GM21737 (cell line): ENCODE results near the gene CRIP1.

Source experiments
- ATAC-seq: cut with Tn5 transposase; IDR thresholded peaks from one replicate; pipeline ENCODE4 v1.9.1; 2021; ENCODE audit warnings: mild to moderate bottlenecking, moderate library complexity; ENCODE audit not compliant: unreplicated experiment

Gene CRIP1

DNA sequence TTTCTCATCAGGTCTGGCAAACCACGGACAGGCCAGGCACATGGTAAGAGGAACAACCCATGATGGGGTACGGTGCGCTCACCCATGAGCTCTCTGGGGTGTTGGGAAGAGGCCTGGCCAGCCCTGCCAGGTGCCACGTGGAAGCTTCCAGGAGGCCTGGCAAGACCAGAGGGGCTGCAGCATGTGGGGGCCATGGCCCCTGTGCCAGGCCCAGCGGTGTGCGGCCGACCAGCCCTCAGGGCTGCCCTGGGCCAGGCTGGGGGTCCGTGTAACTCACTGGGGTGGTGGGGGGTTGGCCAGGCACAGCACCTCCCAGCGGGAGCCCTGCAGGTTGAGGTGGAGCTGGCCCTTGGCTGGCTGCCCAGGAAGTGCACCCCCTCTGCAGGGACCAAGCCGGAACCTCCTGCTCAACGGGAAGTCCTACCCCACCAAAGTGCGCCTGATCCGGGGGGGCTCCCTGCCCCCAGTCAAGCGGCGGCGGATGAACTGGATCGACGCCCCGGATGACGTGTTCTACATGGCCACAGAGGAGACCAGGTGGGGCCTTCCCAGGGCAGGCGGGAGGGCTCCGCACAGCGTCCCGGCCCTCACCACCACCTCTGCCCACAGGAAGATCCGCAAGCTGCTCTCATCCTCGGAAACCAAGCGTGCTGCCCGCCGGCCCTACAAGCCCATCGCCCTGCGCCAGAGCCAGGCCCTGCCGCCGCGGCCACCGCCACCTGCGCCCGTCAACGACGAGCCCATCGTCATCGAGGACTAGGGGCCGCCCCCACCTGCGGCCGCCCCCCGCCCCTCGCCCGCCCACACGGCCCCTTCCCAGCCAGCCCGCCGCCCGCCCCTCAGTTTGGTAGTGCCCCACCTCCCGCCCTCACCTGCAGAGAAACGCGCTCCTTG lies 17.0 kb upstream of the CRIP1 start:
- no peak for ATAC-seq

DNA sequence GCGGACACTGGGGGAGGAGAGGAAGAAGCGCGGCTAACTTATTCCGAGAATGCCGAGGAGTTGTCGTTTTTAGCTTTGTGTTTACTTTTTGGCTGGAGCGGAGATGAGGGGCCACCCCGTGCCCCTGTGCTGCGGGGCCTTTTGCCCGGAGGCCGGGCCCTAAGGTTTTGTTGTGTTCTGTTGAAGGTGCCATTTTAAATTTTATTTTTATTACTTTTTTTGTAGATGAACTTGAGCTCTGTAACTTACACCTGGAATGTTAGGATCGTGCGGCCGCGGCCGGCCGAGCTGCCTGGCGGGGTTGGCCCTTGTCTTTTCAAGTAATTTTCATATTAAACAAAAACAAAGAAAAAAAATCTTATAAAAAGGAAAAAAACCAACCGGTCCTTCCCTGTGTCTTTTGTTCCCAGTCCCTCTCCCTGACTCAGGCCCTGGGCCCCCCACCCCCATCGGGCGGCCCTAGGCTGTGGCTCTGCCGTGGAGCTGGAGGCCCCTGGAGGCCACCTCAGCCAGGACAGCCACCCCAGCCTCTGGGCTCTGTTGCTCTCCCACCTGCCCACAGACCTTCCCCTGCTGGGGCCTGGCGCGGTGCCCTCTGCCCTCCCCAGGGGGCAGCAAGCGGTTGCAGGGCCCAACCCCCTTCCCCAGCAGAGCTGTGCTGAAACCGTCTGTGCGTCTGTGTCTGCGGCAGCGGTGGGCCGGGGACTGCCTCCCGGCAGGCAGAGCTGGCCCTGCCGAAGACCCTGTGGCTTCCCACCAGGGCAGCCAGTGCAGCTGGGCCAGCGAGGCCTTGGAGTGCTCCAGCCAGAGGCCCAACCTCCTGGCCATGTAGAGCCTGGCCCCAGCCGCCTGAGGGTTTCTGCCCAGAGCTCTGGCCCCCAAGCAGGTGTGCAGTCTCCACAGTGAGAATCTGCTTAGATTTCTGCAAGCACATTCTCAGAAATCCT lies 16.1 kb upstream of the CRIP1 start:
- ATAC-seq: no peak

DNA sequence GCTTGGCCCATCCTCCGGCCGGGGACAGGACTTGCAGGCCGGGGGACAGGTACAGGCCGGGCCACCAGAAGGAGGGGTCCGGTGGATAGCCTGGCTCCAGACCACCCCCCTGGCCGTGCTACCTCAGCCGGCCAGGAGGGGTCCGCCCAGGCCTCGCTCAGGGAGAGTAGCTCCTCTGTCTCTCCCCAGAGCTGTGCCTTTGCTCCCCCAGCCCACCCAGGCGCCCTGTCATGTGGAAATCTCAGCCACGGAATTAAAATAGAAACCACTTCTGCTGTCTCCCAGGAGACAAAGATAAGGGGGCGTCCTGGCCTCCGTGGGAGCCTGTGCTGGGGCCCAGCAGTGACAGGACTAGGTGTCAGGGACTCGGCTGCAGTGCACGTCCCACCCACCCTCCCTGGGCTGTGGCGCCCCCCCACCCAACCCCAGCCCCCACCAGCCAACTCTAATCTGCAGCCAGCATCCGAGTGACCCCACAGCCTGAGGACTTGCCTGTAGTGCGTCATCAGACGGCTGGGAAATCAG lies 15.3 kb upstream of the CRIP1 start:
- ATAC-seq: no peak

DNA sequence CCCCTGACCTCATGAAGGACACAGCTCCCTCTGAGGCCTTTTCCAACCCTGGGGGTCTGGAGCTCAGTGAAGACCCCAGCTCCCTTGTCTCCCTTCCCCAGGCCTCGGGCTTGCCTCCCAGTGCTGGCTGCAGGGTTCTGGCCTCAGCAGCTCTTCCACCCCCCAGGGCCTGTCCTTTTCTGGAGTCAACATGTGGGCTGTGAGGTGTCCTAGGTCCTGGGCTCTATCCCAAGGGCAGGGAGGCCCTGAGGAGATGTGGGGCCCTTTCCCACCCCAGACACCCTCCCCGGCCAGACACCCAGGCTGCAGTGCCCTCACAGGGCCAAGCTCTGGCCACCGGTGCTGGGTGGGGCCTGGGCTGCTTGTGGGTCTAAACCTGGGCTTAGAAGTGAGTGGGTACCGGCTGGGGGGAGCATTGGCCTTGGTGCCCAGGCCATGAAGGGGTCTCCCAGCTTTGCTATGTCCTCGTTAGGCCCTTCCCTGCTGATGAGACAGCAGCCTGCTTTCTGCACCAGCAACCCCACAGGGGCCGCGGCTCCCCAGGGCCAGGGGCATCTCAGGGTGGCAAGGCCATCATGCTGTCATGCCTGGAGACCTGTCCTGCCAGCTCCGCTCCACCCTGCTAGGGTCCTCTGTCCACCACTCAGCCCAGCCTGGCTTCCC lies 14.7 kb upstream of the CRIP1 start:
- no peak for ATAC-seq

DNA sequence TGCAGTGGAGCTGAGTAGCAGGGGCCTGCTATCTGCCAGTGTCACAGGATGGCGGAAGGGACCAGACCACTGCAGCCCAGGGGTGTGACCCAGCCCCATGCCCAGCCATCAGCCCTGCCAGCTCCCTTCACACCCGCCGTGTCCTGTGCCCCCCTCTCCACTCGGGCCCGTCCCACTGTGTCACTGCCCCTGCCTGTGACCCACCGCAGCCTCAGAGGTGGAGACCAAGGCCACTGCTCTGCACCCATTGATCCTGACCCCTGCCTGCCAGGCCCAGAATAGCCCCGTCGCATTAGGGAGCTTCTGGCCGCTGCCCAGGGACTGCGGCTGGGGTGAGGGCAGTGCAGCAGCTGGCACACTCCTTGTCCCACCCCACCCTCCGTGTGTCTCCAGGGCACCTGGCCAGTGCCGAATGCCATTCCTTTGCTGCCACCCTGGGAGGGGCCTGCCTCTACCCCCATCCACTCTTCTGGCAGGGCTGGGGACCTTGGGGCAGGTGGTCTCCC lies 14.1 kb upstream of the CRIP1 start:
- ATAC-seq: no peak

GRCh38 chr14:105473033-105473676 lies 13.5 kb upstream of the CRIP1 start:
- ATAC-seq: no peak

DNA sequence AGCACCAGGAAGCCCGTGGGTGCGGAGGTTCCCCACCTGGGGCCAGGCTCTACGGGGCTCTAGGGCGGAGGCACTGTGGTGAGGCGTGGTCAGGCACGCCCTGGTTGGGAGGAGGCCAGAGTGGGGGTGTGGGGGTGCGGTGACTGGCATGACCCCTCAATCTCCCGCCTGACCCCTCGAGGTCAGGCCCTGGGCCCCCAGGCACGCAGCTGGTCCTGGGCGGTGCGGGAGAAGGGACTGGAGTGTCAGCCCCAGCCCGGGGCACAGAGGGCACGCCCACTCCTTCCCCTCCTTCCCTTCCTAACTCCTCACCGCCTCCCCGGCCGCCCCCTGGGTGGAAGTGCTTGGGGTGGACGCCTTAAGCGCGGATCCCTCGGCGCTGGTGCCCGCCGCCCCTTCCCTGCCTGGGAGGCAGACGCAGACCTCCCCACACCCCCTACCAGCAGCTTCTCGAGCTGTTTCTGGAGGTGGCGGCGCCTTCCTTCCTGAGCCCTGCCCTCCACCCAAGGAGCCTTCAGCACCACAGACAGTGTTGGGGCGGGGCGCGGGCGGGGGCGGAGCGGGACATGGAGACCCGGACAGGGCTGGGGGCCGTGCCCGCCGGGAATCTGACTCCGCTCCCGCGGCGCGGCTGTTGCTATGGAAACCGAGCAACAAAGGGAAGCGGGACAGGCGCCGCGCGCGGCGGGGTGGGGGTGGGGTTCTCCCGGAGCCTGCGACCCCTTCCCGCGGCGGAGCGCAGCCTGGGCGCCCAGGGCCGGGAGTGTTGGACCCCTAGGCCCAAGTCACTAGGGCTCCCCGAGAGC lies 12.8 kb upstream of the CRIP1 start:
- no peak for ATAC-seq

- ATAC-seq: no peak
Observed at GRCh38 chr14:105474483-105475268, 12.0 kb upstream of the CRIP1 start, which contains the start of gene CRIP2. TSS of gene CRIP2 (plus strand) at chr14:105474821. CDS start at chr14:105474863, 42 bp downstream.

GRCh38 chr14:105475269-105476096 lies 11.2 kb upstream of the CRIP1 start:
- ATAC-seq: no peak

- no peak for ATAC-seq
Observed at GRCh38 chr14:105476097-105476830, 10.4 kb upstream of the CRIP1 start.

DNA sequence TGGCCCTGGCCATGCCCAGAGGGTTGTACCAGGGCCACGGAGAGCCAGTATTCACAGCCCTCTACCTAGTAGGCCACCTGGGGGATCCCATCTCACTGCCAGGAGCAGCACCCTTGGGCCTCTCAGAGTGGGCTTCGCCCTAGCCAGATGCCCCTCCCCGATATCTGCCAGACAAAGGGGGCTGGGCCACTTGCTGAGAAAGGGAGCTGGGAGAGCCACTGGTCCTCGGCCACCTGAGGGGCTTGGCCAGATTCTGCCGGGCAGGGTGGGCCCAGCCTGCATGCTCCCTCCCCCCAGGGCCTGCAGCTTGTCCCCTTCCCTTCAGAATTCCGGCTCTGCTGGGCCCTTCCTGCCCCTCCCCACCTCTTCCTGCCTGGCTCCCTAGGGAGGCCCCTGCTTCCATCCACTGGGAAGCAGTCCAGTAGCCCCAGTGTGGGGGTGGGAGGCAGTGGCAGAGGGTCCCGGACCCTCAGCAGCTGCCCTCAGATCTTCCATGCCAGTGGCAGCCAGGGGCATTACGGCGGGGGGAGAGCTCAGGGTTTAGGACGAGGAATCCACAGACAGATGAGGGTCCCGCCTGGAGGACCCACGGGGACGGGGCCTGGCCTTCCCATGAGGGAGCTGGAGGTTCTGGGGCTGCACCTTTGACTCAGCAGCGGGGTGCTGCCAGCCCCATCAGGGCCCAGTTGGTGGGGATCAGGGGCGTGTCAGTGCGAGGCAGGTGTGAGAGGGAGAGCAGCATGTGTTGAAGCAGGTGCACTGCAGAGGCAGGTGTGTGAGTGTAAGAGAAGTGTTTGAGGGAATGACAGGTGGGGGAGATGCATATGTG lies 9.6 kb upstream of the CRIP1 start:
- ATAC-seq: no peak

GRCh38 chr14:105477660-105478397 lies 8.9 kb upstream of the CRIP1 start:
- ATAC-seq: no peak

GRCh38 chr14:105478398-105479251 lies 8.1 kb upstream of the CRIP1 start:
- no peak for ATAC-seq

DNA sequence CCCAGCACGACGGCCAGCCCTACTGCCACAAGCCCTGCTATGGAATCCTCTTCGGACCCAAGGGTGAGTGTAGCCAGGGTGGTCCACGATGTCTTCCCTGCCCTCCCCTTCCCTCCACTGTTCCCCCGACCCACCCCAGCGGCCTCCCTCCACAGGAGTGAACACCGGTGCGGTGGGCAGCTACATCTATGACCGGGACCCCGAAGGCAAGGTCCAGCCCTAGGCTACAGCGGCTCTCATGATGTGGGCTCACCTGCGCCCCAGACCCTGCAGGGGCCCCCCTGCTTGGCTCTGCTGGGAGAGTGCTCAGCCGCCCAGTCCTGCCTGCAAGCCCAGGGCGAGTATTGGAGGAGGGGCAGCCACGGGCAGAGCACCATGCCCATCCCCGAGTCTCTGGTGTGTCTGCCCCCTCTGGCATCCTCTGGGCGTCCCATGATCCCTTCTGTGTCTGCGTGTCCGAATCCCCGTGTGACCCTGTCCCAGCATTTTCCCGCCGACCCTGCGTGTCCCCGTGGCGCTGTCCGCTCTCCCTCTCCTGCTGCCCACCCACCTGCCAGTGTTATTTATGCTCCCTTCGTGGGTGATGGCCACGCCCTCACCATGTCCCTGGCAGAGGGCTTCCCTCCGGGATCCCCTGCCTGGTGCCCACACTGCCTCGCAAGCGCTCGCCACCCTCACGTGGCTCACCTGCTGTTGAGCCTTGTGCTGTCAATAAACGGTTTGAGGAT lies 7.1 kb upstream of the CRIP1 start:
- no peak for ATAC-seq
